Parathyroid adenoma (tissue), 2 donors: ENCODE measurements around the gene AKT2.

Source experiments
- H2AFZ ChIP-seq: fragments of 300-600 bp; sonication (generic); one replicate; pipeline ENCODE4 v1.7.0; 2017; ENCODE audit warnings: antibody characterized with exemption, mild to moderate bottlenecking
- H3K27ac ChIP-seq: fragments of 300-600 bp; sonication (generic); one replicate; pipeline ENCODE4 v1.7.0; 2017
- H3K27me3 ChIP-seq: fragments of 300-600 bp; sonication (generic); one replicate; pipeline ENCODE4 v1.7.0; 2017; ENCODE audit warnings: low read length; ENCODE audit not compliant: control insufficient read depth, insufficient read depth
- H3K36me3 ChIP-seq: fragments of 300-600 bp; sonication (generic); one replicate; pipeline ENCODE4 v1.7.0; 2017; ENCODE audit warnings: low read length; ENCODE audit not compliant: control insufficient read depth, insufficient read depth
- H3K4me1 ChIP-seq: fragments of 300-600 bp; sonication (generic); one replicate; pipeline ENCODE4 v1.7.0; 2017; ENCODE audit warnings: control low read depth
- H3K4me2 ChIP-seq: fragments of 300-600 bp; sonication (generic); one replicate; pipeline ENCODE4 v1.7.0; 2017; ENCODE audit warnings: low read length
- H3K4me3 ChIP-seq: fragments of 300-600 bp; sonication (generic); one replicate; pipeline ENCODE4 v1.7.0; 2017; ENCODE audit warnings: low read depth, low read length
- H3K79me2 ChIP-seq: fragments of 300-600 bp; sonication (generic); one replicate; pipeline ENCODE4 v1.7.0; 2017; ENCODE audit warnings: control low read depth
- H3K9ac ChIP-seq: fragments of 300-600 bp; sonication (generic); one replicate; pipeline ENCODE4 v1.7.0; 2017; ENCODE audit warnings: mild to moderate bottlenecking
- H3K9me3 ChIP-seq: fragments of 300-600 bp; sonication (generic); one replicate; pipeline ENCODE4 v1.7.0; 2017; ENCODE audit warnings: low read length; ENCODE audit not compliant: control insufficient read depth
- CTCF ChIP-seq: fragments of 300-600 bp; sonication (generic); IDR thresholded peaks from one replicate; pipeline ENCODE4 v1.7.0; 2017; ENCODE audit warnings: antibody characterized with exemption, mild to moderate bottlenecking
- donor health status: primary hyperparathyroidism.

Gene AKT2

GRCh38 chr19:40264314-40265054 is 20.7 kb downstream of the AKT2 start:
- Histone ChIP-seq H3K9ac (no peak overlapping the region), H3K4me2 (no peak overlapping the region), H3K36me3 (no peaks in the 10 kb centered on the region), H3K4me1 (peaks cover 19% of the 10 kb centered on the region), H3K27me3 (no peaks in the 10 kb centered on the region), H2AFZ (no peak overlapping the region), H3K79me2 (peaks cover 67% of the 10 kb centered on the region), H3K4me3 (no peak overlapping the region), H3K9me3 (no peaks in the 10 kb centered on the region), H3K27ac (no peak overlapping the region)
- no peak for TF ChIP-seq CTCF

DNA sequence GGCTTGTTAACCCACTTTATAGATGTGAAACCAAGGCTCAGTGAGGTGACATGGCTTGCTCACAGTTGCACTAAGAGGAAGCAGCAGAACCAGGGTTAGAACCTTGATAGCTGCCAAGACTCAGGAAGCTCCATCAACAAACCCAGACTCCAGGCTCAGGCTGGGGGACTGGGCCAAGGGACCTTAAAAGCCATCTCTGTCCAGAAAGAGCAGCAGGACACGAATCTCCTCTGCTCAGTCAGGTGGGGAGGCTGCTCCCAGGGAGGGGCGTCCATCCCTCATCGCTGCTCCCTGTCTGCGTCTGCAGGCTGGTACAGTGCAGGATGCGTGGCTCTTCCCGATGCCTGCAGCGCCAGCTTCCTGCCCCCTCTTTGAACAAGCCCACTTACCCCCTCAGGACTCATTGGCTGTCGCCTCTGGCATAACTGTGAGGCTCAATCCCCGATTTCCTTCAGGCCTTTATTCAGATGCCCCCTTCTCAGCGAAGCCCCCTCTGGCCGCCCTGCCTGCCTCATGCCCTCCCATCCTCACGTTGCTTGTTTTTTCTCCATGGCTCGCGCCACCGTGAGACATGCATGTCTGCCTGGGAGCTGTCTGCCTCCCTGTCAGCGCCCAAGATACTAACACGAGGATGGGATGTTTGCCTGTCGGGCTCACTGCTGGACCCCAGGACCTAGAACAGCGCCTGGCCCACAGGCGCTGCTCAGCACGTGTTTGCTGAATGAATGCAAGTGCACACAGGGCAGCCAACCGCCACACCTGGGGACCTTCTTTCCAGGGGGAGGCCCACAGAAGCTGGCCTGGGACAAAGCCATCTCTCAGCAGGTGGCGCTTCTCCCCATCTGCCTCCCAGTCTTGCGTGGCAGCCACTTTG is 21.5 kb downstream of the AKT2 start:
- Histone ChIP-seq H3K4me1 (peaks cover 19% of the 10 kb centered on the region), H3K4me2 (no peak overlapping the region), H3K4me3 (no peak overlapping the region), H3K36me3 (no peaks in the 10 kb centered on the region), H3K9me3 (no peaks in the 10 kb centered on the region), H2AFZ (no peak overlapping the region), H3K9ac (no peak overlapping the region), H3K79me2 (peaks cover 66% of the 10 kb centered on the region), H3K27ac (no peak overlapping the region), H3K27me3 (no peaks in the 10 kb centered on the region)
- no peak for TF ChIP-seq CTCF

- H3K36me3 ChIP-seq: no peaks in the 10 kb centered on the region
- no peak overlapping the region for H3K4me3 ChIP-seq
- no peak overlapping the region for H3K4me2 ChIP-seq
- peaks cover 59% of the 10 kb centered on the region for H3K79me2 ChIP-seq
- no peak overlapping the region for H3K9ac ChIP-seq
- H3K27me3 ChIP-seq: no peaks in the 10 kb centered on the region
- no peaks in the 10 kb centered on the region for H3K9me3 ChIP-seq
- no peak overlapping the region for H2AFZ ChIP-seq
- peaks cover 12% of the 10 kb centered on the region for H3K4me1 ChIP-seq
- no peak for TF ChIP-seq CTCF
- H3K27ac ChIP-seq: no peak overlapping the region
Measured at GRCh38 chr19:40262422-40262821, 22.7 kb downstream of the AKT2 start.

DNA sequence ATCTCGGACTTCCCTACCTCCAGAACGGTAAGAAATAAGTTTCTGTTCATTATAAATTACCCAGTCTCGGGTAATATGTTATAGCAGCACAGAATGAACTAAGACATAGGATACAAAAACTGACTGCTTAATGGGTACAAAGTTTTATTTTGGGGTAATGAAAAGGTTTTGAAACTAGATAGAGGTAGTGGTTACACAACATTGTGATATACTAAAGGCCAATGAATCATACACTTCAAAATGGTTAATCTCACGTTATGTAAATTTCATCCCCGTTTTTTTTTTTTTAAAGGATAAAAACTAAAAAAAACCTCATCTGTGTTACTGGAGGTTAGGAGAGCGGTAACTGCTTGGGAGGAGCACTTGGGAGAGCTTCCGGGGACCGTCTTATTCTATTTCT is 23.5 kb downstream of the AKT2 start:
- H3K36me3 ChIP-seq: no peaks in the 10 kb centered on the region
- no peaks in the 10 kb centered on the region for H3K9me3 ChIP-seq
- peaks cover 13% of the 10 kb centered on the region for H3K4me1 ChIP-seq
- no peak overlapping the region for H3K4me2 ChIP-seq
- no peak overlapping the region for H3K4me3 ChIP-seq
- H3K27me3 ChIP-seq: no peaks in the 10 kb centered on the region
- no peak overlapping the region for H2AFZ ChIP-seq
- H3K79me2 ChIP-seq: peaks cover 54% of the 10 kb centered on the region
- TF ChIP-seq CTCF: no peak
- no peak overlapping the region for H3K9ac ChIP-seq
- H3K27ac ChIP-seq: no peak overlapping the region
